Measurements from ENCODE around the gene PPP1R13L. TPM values are rescaled to one million over a fixed set of nuclear protein-coding genes. Genes with fewer than 3 reads are reported as not detected.

The PPP1R13L gene
- polyA plus RNA-seq, 1 donor from 2014 or later, result not detected

DNA sequence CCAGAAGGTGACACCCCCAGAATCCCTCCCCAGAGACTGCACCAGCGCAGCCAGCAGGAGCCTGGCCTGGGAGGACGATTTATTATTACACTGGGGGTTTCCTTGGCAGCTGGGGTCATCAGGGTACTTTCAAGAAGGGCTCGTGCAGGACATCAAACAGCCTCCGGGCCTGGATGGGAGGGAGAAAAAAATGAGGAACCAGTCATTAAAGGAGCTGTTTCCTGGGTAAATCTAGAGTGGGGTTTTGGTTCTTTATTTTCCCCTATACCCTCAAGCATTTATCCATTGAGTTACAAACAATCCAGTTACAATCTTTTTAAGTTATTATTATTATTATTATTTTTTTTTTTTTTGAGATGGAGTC lies 4.7 kb upstream of the PPP1R13L start:
- Histone ChIP-seq H3K79me2 (replicated peaks; ENCODE audit: insufficient read depth, low read length) (no peaks in the 10 kb centered on the region), H3K9me2 (ENCODE audit: insufficient read depth, low read length) (no peaks in the 10 kb centered on the region), H3K27ac (ENCODE audit: low read length) (no peak overlapping the region), H3K9ac (ENCODE audit: low read length) (no peak overlapping the region), H3K4me3 (ENCODE audit: low read length) (no peak overlapping the region), H3K36me3 (ENCODE audit: insufficient read depth, low read length) (no peaks in the 10 kb centered on the region), H3K9me3 (ENCODE audit: low read length) (no peaks in the 10 kb centered on the region), H4K20me1 (ENCODE audit: insufficient read depth) (no peaks in the 10 kb centered on the region), H3F3A (ENCODE audit: insufficient read depth, low read length, poor library complexity, severe bottlenecking) (no peaks in the 10 kb centered on the region), H2AFZ (ENCODE audit: low read depth, low read length) (no peak overlapping the region), H3K27me3 (ENCODE audit: insufficient read depth, low read depth, low read length) (peaks cover 12% of the 10 kb centered on the region), H3K4me2 (ENCODE audit: low read length) (no peak overlapping the region)
- TF ChIP-seq SMC3 (conservative IDR thresholded peaks at IDR 0.05; ENCODE audit: poor library complexity) (no peak), EZH2 (IDR thresholded peaks at IDR 0.05; ENCODE audit: borderline replicate concordance, insufficient read depth, low read length, poor library complexity, severe bottlenecking) (no peak), POLR2AphosphoS5 (IDR thresholded peaks at IDR 0.05) (no peak), MXI1 (conservative IDR thresholded peaks at IDR 0.05; ENCODE audit: poor library complexity, severe bottlenecking) (no peak), RAD21 (conservative IDR thresholded peaks at IDR 0.05) (no peak), TAF1 (IDR thresholded peaks at IDR 0.05; ENCODE audit: low read depth) (no peak), EP300 (conservative IDR thresholded peaks at IDR 0.05; ENCODE audit: poor library complexity, severe bottlenecking) (no peak)
- TF ChIP-seq, protein P1, sequence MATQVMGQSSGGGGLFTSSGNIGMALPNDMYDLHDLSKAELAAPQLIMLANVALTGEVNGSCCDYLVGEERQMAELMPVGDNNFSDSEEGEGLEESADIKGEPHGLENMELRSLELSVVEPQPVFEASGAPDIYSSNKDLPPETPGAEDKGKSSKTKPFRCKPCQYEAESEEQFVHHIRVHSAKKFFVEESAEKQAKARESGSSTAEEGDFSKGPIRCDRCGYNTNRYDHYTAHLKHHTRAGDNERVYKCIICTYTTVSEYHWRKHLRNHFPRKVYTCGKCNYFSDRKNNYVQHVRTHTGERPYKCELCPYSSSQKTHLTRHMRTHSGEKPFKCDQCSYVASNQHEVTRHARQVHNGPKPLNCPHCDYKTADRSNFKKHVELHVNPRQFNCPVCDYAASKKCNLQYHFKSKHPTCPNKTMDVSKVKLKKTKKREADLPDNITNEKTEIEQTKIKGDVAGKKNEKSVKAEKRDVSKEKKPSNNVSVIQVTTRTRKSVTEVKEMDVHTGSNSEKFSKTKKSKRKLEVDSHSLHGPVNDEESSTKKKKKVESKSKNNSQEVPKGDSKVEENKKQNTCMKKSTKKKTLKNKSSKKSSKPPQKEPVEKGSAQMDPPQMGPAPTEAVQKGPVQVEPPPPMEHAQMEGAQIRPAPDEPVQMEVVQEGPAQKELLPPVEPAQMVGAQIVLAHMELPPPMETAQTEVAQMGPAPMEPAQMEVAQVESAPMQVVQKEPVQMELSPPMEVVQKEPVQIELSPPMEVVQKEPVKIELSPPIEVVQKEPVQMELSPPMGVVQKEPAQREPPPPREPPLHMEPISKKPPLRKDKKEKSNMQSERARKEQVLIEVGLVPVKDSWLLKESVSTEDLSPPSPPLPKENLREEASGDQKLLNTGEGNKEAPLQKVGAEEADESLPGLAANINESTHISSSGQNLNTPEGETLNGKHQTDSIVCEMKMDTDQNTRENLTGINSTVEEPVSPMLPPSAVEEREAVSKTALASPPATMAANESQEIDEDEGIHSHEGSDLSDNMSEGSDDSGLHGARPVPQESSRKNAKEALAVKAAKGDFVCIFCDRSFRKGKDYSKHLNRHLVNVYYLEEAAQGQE (IDR thresholded peaks at IDR 0.05; ENCODE audit: borderline replicate concordance), result no peak
- TF ChIP-seq, protein P2, sequence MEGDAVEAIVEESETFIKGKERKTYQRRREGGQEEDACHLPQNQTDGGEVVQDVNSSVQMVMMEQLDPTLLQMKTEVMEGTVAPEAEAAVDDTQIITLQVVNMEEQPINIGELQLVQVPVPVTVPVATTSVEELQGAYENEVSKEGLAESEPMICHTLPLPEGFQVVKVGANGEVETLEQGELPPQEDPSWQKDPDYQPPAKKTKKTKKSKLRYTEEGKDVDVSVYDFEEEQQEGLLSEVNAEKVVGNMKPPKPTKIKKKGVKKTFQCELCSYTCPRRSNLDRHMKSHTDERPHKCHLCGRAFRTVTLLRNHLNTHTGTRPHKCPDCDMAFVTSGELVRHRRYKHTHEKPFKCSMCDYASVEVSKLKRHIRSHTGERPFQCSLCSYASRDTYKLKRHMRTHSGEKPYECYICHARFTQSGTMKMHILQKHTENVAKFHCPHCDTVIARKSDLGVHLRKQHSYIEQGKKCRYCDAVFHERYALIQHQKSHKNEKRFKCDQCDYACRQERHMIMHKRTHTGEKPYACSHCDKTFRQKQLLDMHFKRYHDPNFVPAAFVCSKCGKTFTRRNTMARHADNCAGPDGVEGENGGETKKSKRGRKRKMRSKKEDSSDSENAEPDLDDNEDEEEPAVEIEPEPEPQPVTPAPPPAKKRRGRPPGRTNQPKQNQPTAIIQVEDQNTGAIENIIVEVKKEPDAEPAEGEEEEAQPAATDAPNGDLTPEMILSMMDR (IDR thresholded peaks at IDR 0.05; ENCODE audit: poor library complexity, severe bottlenecking), result no peak

DNA sequence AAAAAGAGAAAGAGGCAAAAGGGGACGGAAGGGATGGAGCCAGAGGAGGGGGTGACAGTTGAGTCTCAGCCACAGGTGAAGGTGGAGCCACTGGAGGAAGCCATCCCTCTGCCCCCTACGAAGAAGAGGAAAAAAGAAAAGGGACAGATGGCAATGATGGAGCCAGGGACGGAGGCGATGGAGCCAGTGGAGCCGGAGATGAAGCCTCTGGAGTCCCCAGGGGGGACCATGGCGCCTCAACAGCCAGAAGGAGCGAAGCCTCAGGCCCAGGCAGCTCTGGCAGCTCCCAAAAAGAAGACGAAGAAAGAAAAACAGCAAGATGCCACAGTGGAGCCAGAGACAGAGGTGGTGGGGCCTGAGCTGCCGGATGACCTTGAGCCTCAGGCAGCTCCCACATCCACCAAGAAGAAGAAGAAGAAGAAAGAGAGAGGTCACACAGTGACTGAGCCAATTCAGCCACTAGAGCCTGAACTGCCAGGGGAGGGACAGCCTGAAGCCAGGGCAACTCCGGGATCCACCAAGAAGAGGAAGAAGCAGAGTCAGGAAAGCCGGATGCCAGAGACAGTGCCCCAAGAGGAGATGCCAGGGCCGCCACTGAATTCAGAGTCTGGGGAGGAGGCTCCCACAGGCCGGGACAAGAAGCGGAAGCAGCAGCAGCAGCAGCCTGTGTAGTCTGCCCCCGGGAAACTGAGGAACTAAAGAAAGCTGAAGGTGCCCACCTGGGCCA lies 4.1 kb upstream of the PPP1R13L start:
- Histone ChIP-seq H3K9me3 (ENCODE audit: low read length) (no peaks in the 10 kb centered on the region), H3K79me2 (replicated peaks; ENCODE audit: insufficient read depth, low read length) (no peaks in the 10 kb centered on the region), H3K27me3 (ENCODE audit: insufficient read depth, low read depth, low read length) (peaks cover 18% of the 10 kb centered on the region), H3K9ac (ENCODE audit: low read length) (no peak overlapping the region), H3K9me2 (ENCODE audit: insufficient read depth, low read length) (no peaks in the 10 kb centered on the region), H3K36me3 (ENCODE audit: insufficient read depth, low read length) (no peaks in the 10 kb centered on the region), H2AFZ (ENCODE audit: low read depth, low read length) (no peak overlapping the region), H3K27ac (ENCODE audit: low read length) (no peak overlapping the region), H3K4me3 (ENCODE audit: low read length) (no peak overlapping the region), H3F3A (ENCODE audit: insufficient read depth, low read length, poor library complexity, severe bottlenecking) (no peaks in the 10 kb centered on the region), H3K4me2 (ENCODE audit: low read length) (no peak overlapping the region), H4K20me1 (ENCODE audit: insufficient read depth) (no peaks in the 10 kb centered on the region)
- TF ChIP-seq, protein P2 (IDR thresholded peaks at IDR 0.05; ENCODE audit: poor library complexity, severe bottlenecking), result no peak
- TF ChIP-seq RAD21 (conservative IDR thresholded peaks at IDR 0.05), result no peak
- no peak for TF ChIP-seq EP300 (conservative IDR thresholded peaks at IDR 0.05; ENCODE audit: poor library complexity, severe bottlenecking)
- TF ChIP-seq TAF1 (IDR thresholded peaks at IDR 0.05; ENCODE audit: low read depth), result no peak
- TF ChIP-seq SMC3 (conservative IDR thresholded peaks at IDR 0.05; ENCODE audit: poor library complexity), result no peak
- TF ChIP-seq, protein P1 (IDR thresholded peaks at IDR 0.05; ENCODE audit: borderline replicate concordance), result no peak
- no peak for TF ChIP-seq POLR2AphosphoS5 (IDR thresholded peaks at IDR 0.05)
- TF ChIP-seq EZH2 (IDR thresholded peaks at IDR 0.05; ENCODE audit: borderline replicate concordance, insufficient read depth, low read length, poor library complexity, severe bottlenecking), result no peak
- no peak for TF ChIP-seq MXI1 (conservative IDR thresholded peaks at IDR 0.05; ENCODE audit: poor library complexity, severe bottlenecking)
